Kidney epithelial cell (primary cell): ENCODE results near the gene DSG1. TPM values are rescaled to one million over a fixed set of nuclear protein-coding genes. Genes with fewer than 3 reads are reported as not detected.

Source experiments
- DNase-seq: peaks from one replicate; pipeline ENCODE4 v3.0.0-alpha.2; 2010; ENCODE audit warnings: low read depth
- H3K27me3 ChIP-seq: 2 replicates; pipeline ENCODE4 v1.6.0; 2011; ENCODE audit warnings: low read length; ENCODE audit not compliant: control insufficient read depth, insufficient read depth
- H3K36me3 ChIP-seq: 2 replicates; pipeline ENCODE4 v1.5.1; 2011; ENCODE audit warnings: low read length; ENCODE audit not compliant: control insufficient read depth, insufficient read depth
- H3K4me3 ChIP-seq: 2 replicates; pipeline ENCODE4 v1.5.1; 2011; ENCODE audit warnings: low read depth, mild to moderate bottlenecking, control low read depth, low read length
- total RNA-seq: library from RNA; depleted of rRNA; stranded (reverse); fragments of >200 nt; gene quantifications from 2 replicates; pipeline ENCODE4 v1.2.3, GENCODE V29; 2015
- TF ChIP-seq, protein P1 (sequence below): IDR thresholded peaks from 2 replicates; pipeline ENCODE4 v1.5.1; 2011; ENCODE audit warnings: mild to moderate bottlenecking, moderate library complexity, low read length, control low read depth, inconsistent platforms; ENCODE audit not compliant: insufficient read depth, poor library complexity, severe bottlenecking

DSG1 gene
- total RNA-seq, 1 donor from 2014 or later = 0.17 TPM

DNA sequence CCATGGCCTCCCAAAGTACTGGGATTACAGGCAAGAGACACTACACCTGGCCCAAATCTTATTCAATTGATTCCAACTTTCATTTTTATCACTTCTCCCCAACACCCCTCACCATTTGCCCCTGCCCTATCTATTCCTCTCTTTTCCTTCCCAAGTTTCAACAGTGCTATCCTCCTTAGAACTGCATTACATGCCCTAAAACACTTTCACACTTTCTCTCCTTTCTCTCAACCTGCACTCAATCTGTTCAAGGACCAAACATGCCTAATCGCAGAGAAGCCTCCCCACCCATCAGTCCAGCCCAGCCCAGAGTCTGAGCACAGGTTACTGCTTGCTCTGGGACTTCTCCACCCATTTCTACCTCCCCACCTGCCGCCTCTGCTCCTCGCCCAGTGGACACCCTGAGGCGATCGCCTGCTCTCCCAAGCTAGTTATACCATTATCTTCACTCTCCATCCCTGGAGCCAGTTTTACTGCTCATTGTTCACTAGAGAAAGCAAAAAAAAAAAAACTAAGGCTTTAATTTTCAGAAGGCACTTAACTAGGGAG is 23.7 kb upstream of the DSG1 start:
- no peaks in the 10 kb centered on the region for H3K27me3 ChIP-seq
- no peaks in the 10 kb centered on the region for H3K36me3 ChIP-seq
- TF ChIP-seq, protein P1, sequence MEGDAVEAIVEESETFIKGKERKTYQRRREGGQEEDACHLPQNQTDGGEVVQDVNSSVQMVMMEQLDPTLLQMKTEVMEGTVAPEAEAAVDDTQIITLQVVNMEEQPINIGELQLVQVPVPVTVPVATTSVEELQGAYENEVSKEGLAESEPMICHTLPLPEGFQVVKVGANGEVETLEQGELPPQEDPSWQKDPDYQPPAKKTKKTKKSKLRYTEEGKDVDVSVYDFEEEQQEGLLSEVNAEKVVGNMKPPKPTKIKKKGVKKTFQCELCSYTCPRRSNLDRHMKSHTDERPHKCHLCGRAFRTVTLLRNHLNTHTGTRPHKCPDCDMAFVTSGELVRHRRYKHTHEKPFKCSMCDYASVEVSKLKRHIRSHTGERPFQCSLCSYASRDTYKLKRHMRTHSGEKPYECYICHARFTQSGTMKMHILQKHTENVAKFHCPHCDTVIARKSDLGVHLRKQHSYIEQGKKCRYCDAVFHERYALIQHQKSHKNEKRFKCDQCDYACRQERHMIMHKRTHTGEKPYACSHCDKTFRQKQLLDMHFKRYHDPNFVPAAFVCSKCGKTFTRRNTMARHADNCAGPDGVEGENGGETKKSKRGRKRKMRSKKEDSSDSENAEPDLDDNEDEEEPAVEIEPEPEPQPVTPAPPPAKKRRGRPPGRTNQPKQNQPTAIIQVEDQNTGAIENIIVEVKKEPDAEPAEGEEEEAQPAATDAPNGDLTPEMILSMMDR = no peak
- H3K4me3 ChIP-seq = no peak overlapping the region
- DNase-seq = no peak

GRCh38 chr18:31297248-31297647 is 20.7 kb upstream of the DSG1 start:
- Histone ChIP-seq H3K36me3 (no peaks in the 10 kb centered on the region), H3K27me3 (no peaks in the 10 kb centered on the region), H3K4me3 (no peak overlapping the region)
- no peak for DNase-seq
- TF ChIP-seq, protein P1 = no peak

GRCh38 chr18:31301201-31301655 is 16.7 kb upstream of the DSG1 start:
- Histone ChIP-seq H3K4me3 (no peak overlapping the region), H3K27me3 (no peaks in the 10 kb centered on the region), H3K36me3 (no peaks in the 10 kb centered on the region)
- DNase-seq = no peak
- TF ChIP-seq, protein P1 = no peak

DNA sequence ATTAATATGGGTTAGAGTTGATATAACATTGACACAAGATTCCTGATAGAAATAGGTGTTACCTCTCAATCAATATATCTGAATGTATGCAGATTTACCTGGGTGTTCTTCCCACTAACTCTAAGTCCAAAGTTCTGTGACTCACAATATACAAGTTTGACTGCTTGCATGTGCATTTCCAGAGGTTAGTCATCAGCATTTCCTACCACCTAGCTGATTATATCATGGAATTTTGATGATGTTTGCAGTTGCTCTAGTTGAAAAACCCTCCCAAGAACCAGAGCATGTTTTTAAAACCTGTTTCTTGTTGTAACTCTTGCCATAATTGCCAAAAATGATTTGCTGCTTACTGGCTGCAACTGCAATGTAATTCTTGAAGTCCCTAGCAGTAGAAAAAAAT is 15.0 kb upstream of the DSG1 start:
- TF ChIP-seq, protein P1 = no peak
- peak; percentile 44 for DNase-seq
- no peaks in the 10 kb centered on the region for H3K36me3 ChIP-seq
- no peak overlapping the region for H3K4me3 ChIP-seq
- no peaks in the 10 kb centered on the region for H3K27me3 ChIP-seq

- Histone ChIP-seq H3K36me3 (no peaks in the 10 kb centered on the region), H3K4me3 (no peak overlapping the region), H3K27me3 (no peaks in the 10 kb centered on the region)
- TF ChIP-seq, protein P1 = no peak
- no peak for DNase-seq
Measured at GRCh38 chr18:31303771-31304170, 14.2 kb upstream of the DSG1 start.

GRCh38 chr18:31309115-31309514 is 8.8 kb upstream of the DSG1 start:
- H3K4me3 ChIP-seq = no peak overlapping the region
- no peak for DNase-seq
- no peaks in the 10 kb centered on the region for H3K36me3 ChIP-seq
- TF ChIP-seq, protein P1 = no peak
- no peaks in the 10 kb centered on the region for H3K27me3 ChIP-seq
